SU-DHL-6 (cell line): Measurements from ENCODE around the gene USP12.
"Not testable (repeated sequence)": the region's sequence is repeated elsewhere in the genome, so short reads cannot be mapped to it uniquely, and the experiment has no call there.

Source experiments
- EZH2phosphoT487 ChIP-seq: fragments of 200-600 bp; sonication (generic), shearing (Covaris generic); conservative IDR thresholded peaks from 2 replicates; pipeline ENCODE4 v1.6.1; 2018; ENCODE audit warnings: mild to moderate bottlenecking, antibody characterized with exemption, low read length, moderate library complexity, mixed read lengths
- TF ChIP-seq, protein P1 (sequence below): fragments of 200-600 bp; sonication (generic); IDR thresholded peaks from one replicate; pipeline ENCODE4 v1.5.1; 2017; ENCODE audit warnings: antibody characterized with exemption, mild to moderate bottlenecking, low read length, moderate library complexity; ENCODE audit not compliant: insufficient read depth, poor library complexity, severe bottlenecking

GRCh38 chr13:27123445-27123844 is 48.2 kb downstream of the USP12 start:
- TF ChIP-seq, protein P1, sequence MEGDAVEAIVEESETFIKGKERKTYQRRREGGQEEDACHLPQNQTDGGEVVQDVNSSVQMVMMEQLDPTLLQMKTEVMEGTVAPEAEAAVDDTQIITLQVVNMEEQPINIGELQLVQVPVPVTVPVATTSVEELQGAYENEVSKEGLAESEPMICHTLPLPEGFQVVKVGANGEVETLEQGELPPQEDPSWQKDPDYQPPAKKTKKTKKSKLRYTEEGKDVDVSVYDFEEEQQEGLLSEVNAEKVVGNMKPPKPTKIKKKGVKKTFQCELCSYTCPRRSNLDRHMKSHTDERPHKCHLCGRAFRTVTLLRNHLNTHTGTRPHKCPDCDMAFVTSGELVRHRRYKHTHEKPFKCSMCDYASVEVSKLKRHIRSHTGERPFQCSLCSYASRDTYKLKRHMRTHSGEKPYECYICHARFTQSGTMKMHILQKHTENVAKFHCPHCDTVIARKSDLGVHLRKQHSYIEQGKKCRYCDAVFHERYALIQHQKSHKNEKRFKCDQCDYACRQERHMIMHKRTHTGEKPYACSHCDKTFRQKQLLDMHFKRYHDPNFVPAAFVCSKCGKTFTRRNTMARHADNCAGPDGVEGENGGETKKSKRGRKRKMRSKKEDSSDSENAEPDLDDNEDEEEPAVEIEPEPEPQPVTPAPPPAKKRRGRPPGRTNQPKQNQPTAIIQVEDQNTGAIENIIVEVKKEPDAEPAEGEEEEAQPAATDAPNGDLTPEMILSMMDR = not testable (repeated sequence)
- TF ChIP-seq EZH2phosphoT487 = not testable (repeated sequence)
